Astrocyte (in vitro differentiated cells and primary cell): ENCODE results near the gene IGSF10. TPM values are rescaled to one million over a fixed set of nuclear protein-coding genes. Genes with fewer than 3 reads are reported as not detected.
A peak's percentile ranks its signal among the peaks of the same experiment; 100 is the strongest.
"Not testable (repeated sequence)": the region's sequence is repeated elsewhere in the genome, so short reads cannot be mapped to it uniquely, and the experiment has no call there.

Experiments
- DNase-seq: peaks from one replicate; pipeline ENCODE4 v3.0.0-alpha.2; 2010; ENCODE audit warnings: low read depth
- FAIRE-seq: peaks from 2 replicates; lab custom pipeline; 2011; peaks lifted over from hg19 to GRCh38; lab: Jason Lieb, UNC
- H2AFZ ChIP-seq: 2 replicates; pipeline ENCODE4 v1.6.0; 2012; ENCODE audit warnings: low read depth, low read length, inconsistent platforms
- H3K27ac ChIP-seq: 2 replicates; pipeline ENCODE4 v1.5.1; 2011; ENCODE audit warnings: low read depth, low read length, inconsistent platforms
- H3K27me3 ChIP-seq: 2 replicates; pipeline ENCODE4 v1.6.0; 2011; ENCODE audit warnings: low read length, inconsistent platforms; ENCODE audit not compliant: insufficient read depth
- H3K36me3 ChIP-seq: 2 replicates; pipeline ENCODE4 v1.5.1; 2011; ENCODE audit warnings: low read length, inconsistent platforms; ENCODE audit not compliant: insufficient read depth
- H3K4me1 ChIP-seq: 2 replicates; pipeline ENCODE4 v1.5.1; 2011; ENCODE audit warnings: low read length, inconsistent platforms; ENCODE audit not compliant: insufficient read depth
- H3K4me2 ChIP-seq: 2 replicates; pipeline ENCODE4 v1.6.0; 2012; ENCODE audit warnings: low read length, inconsistent platforms
- H3K4me3 ChIP-seq: 2 replicates; pipeline ENCODE4 v1.5.1; 2011; ENCODE audit warnings: low read depth, mild to moderate bottlenecking, low read length, inconsistent platforms; ENCODE audit not compliant: insufficient read depth
- H3K79me2 ChIP-seq: 2 replicates; pipeline ENCODE4 v1.6.0; 2012; ENCODE audit warnings: mild to moderate bottlenecking, low read length, inconsistent platforms; ENCODE audit not compliant: insufficient read depth
- H3K9ac ChIP-seq: 2 replicates; pipeline ENCODE4 v1.6.0; 2012; ENCODE audit warnings: mild to moderate bottlenecking, low read length, inconsistent platforms
- H3K9me3 ChIP-seq: 2 replicates; pipeline ENCODE4 v1.5.1; 2012; ENCODE audit warnings: low read depth, mild to moderate bottlenecking, low read length, inconsistent platforms; ENCODE audit not compliant: insufficient read depth
- H4K20me1 ChIP-seq: 2 replicates; pipeline ENCODE4 v1.6.0; 2012; ENCODE audit warnings: low read length, inconsistent platforms; ENCODE audit not compliant: insufficient read depth
- H3K27ac Mint-ChIP-seq: one replicate; pipeline ENCODE4 v1.8.0; 2021; ENCODE audit warnings: mild to moderate bottlenecking, mixed read lengths; ENCODE audit not compliant: unreplicated experiment
- H3K27me3 Mint-ChIP-seq: one replicate; pipeline ENCODE4 v1.8.0; 2021; ENCODE audit warnings: low read depth, mixed read lengths; ENCODE audit not compliant: unreplicated experiment
- H3K36me3 Mint-ChIP-seq: one replicate; pipeline ENCODE4 v1.8.0; 2021; ENCODE audit warnings: low read depth, mixed read lengths; ENCODE audit not compliant: unreplicated experiment
- H3K4me1 Mint-ChIP-seq: one replicate; pipeline ENCODE4 v1.8.0; 2021; ENCODE audit warnings: low read depth, mixed read lengths; ENCODE audit not compliant: unreplicated experiment
- H3K4me3 Mint-ChIP-seq: one replicate; pipeline ENCODE4 v1.8.0; 2021; ENCODE audit warnings: mild to moderate bottlenecking, moderate library complexity, mixed read lengths; ENCODE audit not compliant: unreplicated experiment
- H3K9me3 Mint-ChIP-seq: one replicate; pipeline ENCODE4 v1.8.0; 2021; ENCODE audit warnings: mild to moderate bottlenecking, mixed read lengths; ENCODE audit not compliant: unreplicated experiment
- CTCF ChIP-seq: IDR thresholded peaks from 2 replicates; pipeline ENCODE4 v1.5.1; 2011; ENCODE audit warnings: low read depth, mild to moderate bottlenecking, inconsistent platforms, low read length, moderate library complexity; ENCODE audit not compliant: insufficient read depth
- EZH2 ChIP-seq: IDR thresholded peaks from 2 replicates; pipeline ENCODE4 v1.6.1; 2012; ENCODE audit warnings: mild to moderate bottlenecking, low read length, inconsistent platforms; ENCODE audit not compliant: insufficient read depth
- total RNA-seq: library from RNA; stranded (reverse); gene quantifications from 2 replicates; pipeline ENCODE4 v1.2.1, GENCODE V29; 2021

The IGSF10 gene
- total RNA-seq, 1 donor from 2014 or later, result 0.84 TPM

GRCh38 chr3:151501171-151501922 lies 40.5 kb upstream of the IGSF10 start:
- Mint-ChIP-seq H3K27ac (no peak overlapping the region), H3K27me3 (peaks cover 4% of the 10 kb centered on the region), H3K36me3 (no peaks in the 10 kb centered on the region), H3K4me1 (no peaks in the 10 kb centered on the region), H3K9me3 (peaks cover 2% of the 10 kb centered on the region), H3K4me3 (no peak overlapping the region)
- Histone ChIP-seq H3K9me3 (no peaks in the 10 kb centered on the region), H3K36me3 (no peaks in the 10 kb centered on the region), H4K20me1 (no peaks in the 10 kb centered on the region), H3K27ac (no peak overlapping the region), H3K4me2 (no peak overlapping the region), H3K79me2 (no peaks in the 10 kb centered on the region), H3K4me3 (no peak overlapping the region), H2AFZ (no peak overlapping the region), H3K9ac (no peak overlapping the region), H3K27me3 (no peaks in the 10 kb centered on the region), H3K4me1 (no peaks in the 10 kb centered on the region)
- TF ChIP-seq EZH2 (no peak), CTCF (no peak)
- FAIRE-seq (no peak), DNase-seq (no peak)

DNA sequence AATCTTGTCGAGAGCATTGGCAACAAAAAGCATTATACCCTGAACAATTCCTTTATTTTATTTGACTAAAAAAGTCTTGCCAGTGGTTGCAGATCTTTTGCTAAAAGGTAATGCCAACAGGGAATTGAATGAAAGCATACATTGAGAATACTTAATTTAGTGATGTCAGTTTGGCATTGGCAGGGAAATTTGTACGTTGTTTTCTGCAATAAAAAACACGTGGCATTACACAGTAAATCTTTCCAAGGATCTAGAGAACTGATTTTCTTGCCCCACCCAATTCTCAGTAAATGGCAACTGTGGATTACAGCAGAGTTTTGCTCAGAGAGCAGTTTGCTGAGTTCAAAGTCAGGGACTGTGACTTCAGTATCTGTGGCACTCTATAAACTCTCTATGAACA lies 38.3 kb upstream of the IGSF10 start:
- Mint-ChIP-seq H3K4me3 (no peak overlapping the region), H3K4me1 (no peaks in the 10 kb centered on the region), H3K27ac (no peak overlapping the region), H3K27me3 (peaks cover 4% of the 10 kb centered on the region), H3K36me3 (no peaks in the 10 kb centered on the region), H3K9me3 (peaks cover 2% of the 10 kb centered on the region)
- Histone ChIP-seq H3K9ac (no peak overlapping the region), H3K27me3 (no peaks in the 10 kb centered on the region), H3K9me3 (no peaks in the 10 kb centered on the region), H3K27ac (no peak overlapping the region), H3K4me3 (no peak overlapping the region), H3K4me1 (no peaks in the 10 kb centered on the region), H3K36me3 (no peaks in the 10 kb centered on the region), H2AFZ (no peak overlapping the region), H3K4me2 (no peak overlapping the region), H4K20me1 (no peaks in the 10 kb centered on the region), H3K79me2 (no peaks in the 10 kb centered on the region)
- no peak for TF ChIP-seq CTCF
- no peak for TF ChIP-seq EZH2
- no peak for DNase-seq
- FAIRE-seq, result no peak

GRCh38 chr3:151491525-151491924 lies 30.7 kb upstream of the IGSF10 start:
- Histone ChIP-seq H3K4me3 (no peak overlapping the region), H3K79me2 (no peaks in the 10 kb centered on the region), H3K36me3 (no peaks in the 10 kb centered on the region), H2AFZ (no peak overlapping the region), H3K9ac (no peak overlapping the region), H3K27me3 (no peaks in the 10 kb centered on the region), H3K4me2 (no peak overlapping the region), H3K4me1 (no peaks in the 10 kb centered on the region), H3K9me3 (no peaks in the 10 kb centered on the region), H3K27ac (no peak overlapping the region), H4K20me1 (no peaks in the 10 kb centered on the region)
- FAIRE-seq (no peak), DNase-seq (peak; percentile 42)
- Mint-ChIP-seq H3K27ac (no peak overlapping the region), H3K4me3 (no peak overlapping the region), H3K36me3 (no peaks in the 10 kb centered on the region), H3K4me1 (no peaks in the 10 kb centered on the region), H3K9me3 (peaks cover 8% of the 10 kb centered on the region), H3K27me3 (peaks cover 2% of the 10 kb centered on the region)
- no peak for TF ChIP-seq CTCF
- no peak for TF ChIP-seq EZH2

- H3K36me3 ChIP-seq, H3K27ac Mint-ChIP-seq, H3K4me3 Mint-ChIP-seq, H3K4me1 ChIP-seq, DNase-seq, H3K36me3 Mint-ChIP-seq, H3K27me3 ChIP-seq, H3K4me3 ChIP-seq, H2AFZ ChIP-seq, FAIRE-seq, H3K79me2 ChIP-seq, H3K4me1 Mint-ChIP-seq, H3K4me2 ChIP-seq, H3K27ac ChIP-seq, H3K9ac ChIP-seq, H3K27me3 Mint-ChIP-seq, H4K20me1 ChIP-seq, H3K9me3 ChIP-seq: not testable (repeated sequence)
- H3K9me3 Mint-ChIP-seq, result peaks cover 14% of the 10 kb centered on the region
These were observed 27.0 kb upstream of the IGSF10 start for GRCh38 chr3:151487833-151488232.
